HEK293 (cell line): ENCODE results near the gene EFCAB12.

Source experiments
- BCL11A ChIP-seq: fragments of 450-650 bp; formaldehyde crosslinking; IDR thresholded peaks from 2 replicates; pipeline ENCODE4 v1.5.1; 2016; ENCODE audit warnings: low read depth, missing biosample characterization, missing genetic modification characterization
- EGR2 ChIP-seq: fragments of 450-650 bp; formaldehyde crosslinking; IDR thresholded peaks from 2 replicates; pipeline ENCODE4 v1.5.1; 2016; ENCODE audit warnings: low read depth, missing biosample characterization, missing genetic modification characterization
- FEZF1 ChIP-seq: fragments of 450-650 bp; formaldehyde crosslinking; IDR thresholded peaks from 2 replicates; pipeline ENCODE4 v1.5.1; 2016; ENCODE audit warnings: missing biosample characterization, missing genetic modification characterization
- GLI4 ChIP-seq: fragments of 450-650 bp; formaldehyde crosslinking; IDR thresholded peaks from 2 replicates; pipeline ENCODE4 v1.5.1; 2016; ENCODE audit warnings: missing biosample characterization, missing genetic modification characterization
- HOXC10 ChIP-seq: sonication (generic); formaldehyde crosslinking; IDR thresholded peaks from 2 replicates; pipeline ENCODE4 v1.8.1; 2023; ENCODE audit warnings: mild to moderate bottlenecking, missing genetic modification reagents
- PRDM6 ChIP-seq: fragments of 450-650 bp; formaldehyde crosslinking; IDR thresholded peaks from 2 replicates; pipeline ENCODE4 v1.5.1; 2017; ENCODE audit warnings: missing biosample characterization, missing genetic modification characterization
- SCRT2 ChIP-seq: fragments of 450-650 bp; formaldehyde crosslinking; IDR thresholded peaks from 2 replicates; pipeline ENCODE4 v1.5.1; 2016; ENCODE audit warnings: missing biosample characterization, missing genetic modification characterization
- SP3 ChIP-seq: fragments of 450-650 bp; formaldehyde crosslinking; IDR thresholded peaks from 2 replicates; pipeline ENCODE4 v1.5.1; 2016; ENCODE audit warnings: missing biosample characterization, missing genetic modification characterization
- SP7 ChIP-seq: fragments of 450-650 bp; formaldehyde crosslinking; IDR thresholded peaks from 2 replicates; pipeline ENCODE4 v1.5.1; 2016; ENCODE audit warnings: missing biosample characterization, missing genetic modification characterization
- YY1 ChIP-seq: fragments of 450-650 bp; formaldehyde crosslinking; IDR thresholded peaks from 2 replicates; pipeline ENCODE4 v1.5.1; 2018; ENCODE audit warnings: missing biosample characterization, missing genetic modification characterization
- ZBTB44 ChIP-seq: fragments of 450-650 bp; IDR thresholded peaks from 2 replicates; pipeline ENCODE4 v1.5.1; 2018; ENCODE audit warnings: missing biosample characterization, mild to moderate bottlenecking, missing genetic modification characterization
- ZNF112 ChIP-seq: fragments of 450-650 bp; formaldehyde crosslinking; IDR thresholded peaks from 2 replicates; pipeline ENCODE4 v1.5.0; 2017; ENCODE audit warnings: missing biosample characterization, missing genetic modification characterization
- ZNF121 ChIP-seq: fragments of 450-650 bp; formaldehyde crosslinking; IDR thresholded peaks from 2 replicates; pipeline ENCODE4 v1.5.1; 2016; ENCODE audit warnings: missing biosample characterization, missing genetic modification characterization
- ZNF174 ChIP-seq: fragments of 450-650 bp; formaldehyde crosslinking; IDR thresholded peaks from 2 replicates; pipeline ENCODE4 v1.5.0; 2017; ENCODE audit warnings: missing biosample characterization, mild to moderate bottlenecking, missing genetic modification characterization
- ZNF266 ChIP-seq: fragments of 450-650 bp; formaldehyde crosslinking; IDR thresholded peaks from 2 replicates; pipeline ENCODE4 v1.5.1; 2016; ENCODE audit warnings: missing biosample characterization, missing genetic modification characterization, low read depth
- ZNF350 ChIP-seq: fragments of 450-650 bp; formaldehyde crosslinking; IDR thresholded peaks from 2 replicates; pipeline ENCODE4 v1.5.0; 2017; ENCODE audit warnings: missing biosample characterization, mild to moderate bottlenecking, missing genetic modification characterization
- ZNF398 ChIP-seq: fragments of 450-650 bp; formaldehyde crosslinking; IDR thresholded peaks from 2 replicates; pipeline ENCODE4 v1.5.1; 2017; ENCODE audit warnings: missing biosample characterization, missing genetic modification characterization
- ZNF404 ChIP-seq: fragments of 450-650 bp; formaldehyde crosslinking; IDR thresholded peaks from 2 replicates; pipeline ENCODE4 v1.5.1; 2017; ENCODE audit warnings: missing biosample characterization, missing genetic modification characterization
- ZNF501 ChIP-seq: fragments of 450-650 bp; formaldehyde crosslinking; IDR thresholded peaks from 2 replicates; pipeline ENCODE4 v1.5.1; 2016; ENCODE audit warnings: missing biosample characterization, missing genetic modification characterization
- ZNF549 ChIP-seq: fragments of 450-650 bp; IDR thresholded peaks from 2 replicates; pipeline ENCODE4 v1.5.1; 2018; ENCODE audit warnings: missing biosample characterization, missing genetic modification characterization, mild to moderate bottlenecking, inconsistent platforms, moderate library complexity
- ZNF571 ChIP-seq: fragments of 450-650 bp; formaldehyde crosslinking; IDR thresholded peaks from 2 replicates; pipeline ENCODE4 v1.5.0; 2017; ENCODE audit warnings: missing biosample characterization, missing genetic modification characterization
- ZNF624 ChIP-seq: fragments of 450-650 bp; formaldehyde crosslinking; IDR thresholded peaks from 2 replicates; pipeline ENCODE4 v1.5.1; 2017; ENCODE audit warnings: missing biosample characterization, missing genetic modification characterization
- ZNF639 ChIP-seq: fragments of 450-650 bp; formaldehyde crosslinking; IDR thresholded peaks from 2 replicates; pipeline ENCODE4 v1.5.1; 2016; ENCODE audit warnings: missing biosample characterization, missing genetic modification characterization
- ZNF654 ChIP-seq: fragments of 450-650 bp; formaldehyde crosslinking; IDR thresholded peaks from 2 replicates; pipeline ENCODE4 v1.5.1; 2016; ENCODE audit warnings: low read depth, missing biosample characterization, missing genetic modification characterization
- ZNF660 ChIP-seq: fragments of 450-650 bp; IDR thresholded peaks from 2 replicates; pipeline ENCODE4 v1.5.1; 2018; ENCODE audit warnings: missing biosample characterization, mild to moderate bottlenecking, missing genetic modification characterization
- ZNF707 ChIP-seq: fragments of 450-650 bp; formaldehyde crosslinking; IDR thresholded peaks from 2 replicates; pipeline ENCODE4 v1.5.1; 2016; ENCODE audit warnings: missing biosample characterization, missing genetic modification characterization
- ZNF768 ChIP-seq: fragments of 450-650 bp; formaldehyde crosslinking; IDR thresholded peaks from 2 replicates; pipeline ENCODE4 v1.5.1; 2018; ENCODE audit warnings: missing biosample characterization, mild to moderate bottlenecking, missing genetic modification characterization
- ZNF785 ChIP-seq: fragments of 450-650 bp; formaldehyde crosslinking; IDR thresholded peaks from 2 replicates; pipeline ENCODE4 v1.5.1; 2016; ENCODE audit warnings: missing biosample characterization, missing genetic modification characterization
- ZNF792 ChIP-seq: fragments of 450-650 bp; formaldehyde crosslinking; IDR thresholded peaks from 2 replicates; pipeline ENCODE4 v1.5.1; 2016; ENCODE audit warnings: missing biosample characterization, missing genetic modification characterization
- ZSCAN16 ChIP-seq: fragments of 450-650 bp; formaldehyde crosslinking; IDR thresholded peaks from 2 replicates; pipeline ENCODE4 v1.5.1; 2016; ENCODE audit warnings: missing biosample characterization, missing genetic modification characterization
- ZSCAN18 ChIP-seq: fragments of 450-650 bp; formaldehyde crosslinking; IDR thresholded peaks from 2 replicates; pipeline ENCODE4 v1.5.1; 2016; ENCODE audit warnings: missing biosample characterization, missing genetic modification characterization
- ZSCAN23 ChIP-seq: fragments of 450-650 bp; formaldehyde crosslinking; IDR thresholded peaks from 2 replicates; pipeline ENCODE4 v1.5.1; 2016; ENCODE audit warnings: missing biosample characterization, missing genetic modification characterization

EFCAB12 gene

GRCh38 chr3:129439817-129440617 is 11.6 kb upstream of the EFCAB12 start, which contains the start of the genes IFT122 and MBD4 (continued):
- TF ChIP-seq ZSCAN18 (tag by site-specific recombination) (no peak), ZNF398 (peak; percentile 21; the same call in 1 of the 2 replicates), ZNF112 (tag by site-specific recombination) (no peak), ZNF571 (no peak), BCL11A (tag by site-specific recombination) (no peak), ZNF660 (tag by site-specific recombination) (peak; percentile 75), ZNF549 (tag by site-specific recombination) (no peak), FEZF1 (no peak), ZNF350 (tag by site-specific recombination) (no peak), ZNF768 (no peak), ZNF266 (tag by site-specific recombination) (no peak), SCRT2 (tag by site-specific recombination) (no peak; the same call in 1 of the 2 replicates), PRDM6 (tag by site-specific recombination) (no peak), ZNF501 (tag by site-specific recombination) (peak; percentile 89), HOXC10 (no peak), ZSCAN23 (tag by site-specific recombination) (0 out of 2 replicates have a peak, but pooled peaks have one; percentile 75), YY1 (peak; percentile 64; the same call in 1 of the 2 replicates), ZNF174 (tag by site-specific recombination) (no peak), ZNF639 (tag by site-specific recombination) (no peak; the same call in 1 of the 2 replicates), EGR2 (peak; percentile 56), ZNF121 (no peak), ZNF792 (tag by site-specific recombination) (no peak), ZNF785 (tag by site-specific recombination) (0 out of 2 replicates have a peak, but pooled peaks have one; percentile 22), ZNF654 (tag by site-specific recombination) (no peak), SP7 (tag by site-specific recombination) (peak; percentile 70), SP3 (tag by site-specific recombination) (peak; percentile 92), ZNF707 (tag by site-specific recombination) (no peak), ZSCAN16 (tag by site-specific recombination) (no peak), ZBTB44 (no peak), GLI4 (tag by site-specific recombination) (no peak), ZNF404 (tag by site-specific recombination) (no peak), ZNF624 (tag by site-specific recombination) (no peak)
